ENCODE results near the gene SHC4. TPM values are rescaled to one million over a fixed set of nuclear protein-coding genes. Genes with fewer than 3 reads are reported as not detected.

SHC4 gene
- total and polyA plus RNA-seq, 2 of the 8 experiments (the other 6 are each of a cell fraction or from before 2014, with no cell fraction given), result 0.15 to 0.30 TPM

GRCh38 chr15:48955967-48956366 is 7.8 kb downstream of the SHC4 start:
- Histone ChIP-seq H2BK5ac (ENCODE audit: low read depth, low read length) (no peak overlapping the region), H3K4me1 (replicated peaks in 1 of 4; ENCODE audit: control insufficient read depth in 3 of 4, insufficient read depth in 4 of 4, low read length in 3 of 4) (peaks cover 0 to 3% (median 0%) of the 10 kb centered on the region in 4 experiments; a peak in 2 of 7 replicates), H3K4me2 (ENCODE audit: insufficient read depth in 1 of 2, low read depth in 2 of 2, low read length in 2 of 2) (no peak overlapping the region), H4K20me1 (replicated peaks in 1 of 2; ENCODE audit: control insufficient read depth in 1 of 2, insufficient read depth in 2 of 2, low read length in 2 of 2) (no peaks in the 10 kb centered on the region), H2BK12ac (ENCODE audit: low read depth, low read length) (no peak overlapping the region), H2AFZ (ENCODE audit: low read length) (no peak overlapping the region; the same call in 1 of the 2 replicates), H2BK20ac (ENCODE audit: low read length) (no peak overlapping the region), H2BK120ac (replicated peaks; ENCODE audit: low read depth, low read length) (no peak overlapping the region), H3K9ac (replicated peaks in 1 of 4; ENCODE audit: extremely low read depth in 1 of 4, low read depth in 3 of 4, low read length in 3 of 4) (no peak overlapping the region), H3K4ac (replicated peaks; ENCODE audit: insufficient read length, low read depth, low read length) (no peak overlapping the region), H3K27me3 (replicated peaks in 1 of 4; ENCODE audit: control insufficient read depth in 3 of 4, extremely low read depth in 1 of 4, insufficient read depth in 3 of 4, low read length in 3 of 4) (no peaks in the 10 kb centered on the region; a peak in 1 of 7 replicates), H3K79me1 (ENCODE audit: low read depth, low read length) (no peaks in the 10 kb centered on the region), H4K5ac (ENCODE audit: insufficient read length, low read depth, low read length) (no peak overlapping the region), H3K18ac (ENCODE audit: extremely low read depth, low read length) (no peak overlapping the region), H2BK15ac (ENCODE audit: low read length) (no peak overlapping the region), H3K4me3 (ENCODE audit: extremely low read depth in 1 of 4, insufficient read depth in 2 of 4, low read depth in 3 of 4, low read length in 4 of 4) (no peak overlapping the region), H4K91ac (replicated peaks; ENCODE audit: insufficient read length, low read length) (no peak overlapping the region), H3K14ac (ENCODE audit: insufficient read length) (no peak overlapping the region), H3K56ac (replicated peaks; ENCODE audit: insufficient read length, low read depth, low read length) (no peak overlapping the region), H2AK5ac (ENCODE audit: low read depth, low read length) (no peak overlapping the region), H4K8ac (ENCODE audit: extremely low read depth, insufficient read depth, low read length) (no peak overlapping the region), H3K23ac (ENCODE audit: insufficient read length) (no peak overlapping the region), H3K23me2 (ENCODE audit: low read depth, low read length) (no peaks in the 10 kb centered on the region), H3K9me3 (ENCODE audit: insufficient read depth in 2 of 2, low read depth in 1 of 2, low read length in 1 of 2) (no peaks in the 10 kb centered on the region), H3K27ac (ENCODE audit: low read depth, low read length) (no peak overlapping the region), H3K36me3 (ENCODE audit: control insufficient read depth in 2 of 4, insufficient read depth in 4 of 4, low read length in 3 of 4) (no peaks in the 10 kb centered on the region), H3K79me2 (ENCODE audit: control insufficient read depth in 1 of 2, insufficient read depth in 2 of 2, low read length in 2 of 2) (no peaks in the 10 kb centered on the region)
- FAIRE-seq (no peak), DNase-seq (ENCODE audit: low read depth in 1 of 2, low spot score in 2 of 2) (no peak)
- CTCF ChIA-PET (ENCODE audit: partially characterized antibody), result interaction anchor here (0.8 to 1.9 kb wide), 5 partner anchors 16 to 94 kb away, joined by 4 to 6 read pairs (median 4); no protein-coding TSS in a partner anchor
- TF ChIP-seq RNF2 (IDR thresholded peaks at IDR 0.05; ENCODE audit: borderline replicate concordance, low read depth, low read length, missing control alignments, poor library complexity, severe bottlenecking) (no peak), RAD21 (IDR thresholded peaks at IDR 0.05 in 1 of 2, conservative IDR thresholded peaks at IDR 0.05 in 1 of 2; ENCODE audit: low read depth in 2 of 2, low read length in 2 of 2) (no peak), ATF2 (IDR thresholded peaks at IDR 0.05; ENCODE audit: low read length) (no peak), FOSL1 (IDR thresholded peaks at IDR 0.05; ENCODE audit: insufficient read depth, low read depth, low read length) (no peak), NRF1 (IDR thresholded peaks at IDR 0.05; ENCODE audit: low read depth, low read length) (no peak), EP300 (IDR thresholded peaks at IDR 0.05; ENCODE audit: borderline replicate concordance in 1 of 2, low read depth in 2 of 2, low read length in 2 of 2) (no peak), SIX5 (IDR thresholded peaks at IDR 0.05; ENCODE audit: low read depth, low read length) (no peak), KDM4A (IDR thresholded peaks at IDR 0.05; ENCODE audit: low read depth, low read length, severe bottlenecking) (no peak), NANOG (IDR thresholded peaks at IDR 0.05; ENCODE audit: insufficient read depth, low read depth, low read length, poor library complexity, severe bottlenecking) (no peak)
- POLR2A ChIA-PET (ENCODE audit: partially characterized antibody), result interaction anchor here (0.6 kb wide), 1 partner anchor 20 kb away, joined by 3 read pairs; no protein-coding TSS in a partner anchor
- WGBS, 2 experiments (ENCODE audit: extremely low coverage in 1 of 2, insufficient coverage in 1 of 2, insufficient read length in 1 of 2, insufficient replicate concordance in 2 of 2, low coverage in 1 of 2, low lambda C conversion rate in 2 of 2, missing lambda C conversion rate in 1 of 2), result 89% methylated on average over 3 of the region's 3 CpGs; no CpG with 5 or more reads in 1 of the 2 experiments
